Measurements from ENCODE around the gene ANXA2R. TPM values are rescaled to one million over a fixed set of nuclear protein-coding genes. Genes with fewer than 3 reads are reported as not detected.

Gene ANXA2R
- total and polyA plus RNA-seq, 9 of the 15 experiments (the other 6 are each of a cell fraction or from before 2014, with no cell fraction given): 2.1 to 4.8 (median 3.4) TPM

GRCh38 chr5:43037636-43038495 lies 2.3 kb downstream of the ANXA2R start (continued):
- TF ChIP-seq SFPQ (IDR thresholded peaks at IDR 0.05; ENCODE audit: low read depth, low read length): no peak
- peak; percentile 2; the same call in 1 of the 2 replicates for TF ChIP-seq TEAD4 (IDR thresholded peaks at IDR 0.05; ENCODE audit: low read length)
- TF ChIP-seq TEAD4 (CRISPR knock-in tag; IDR thresholded peaks at IDR 0.05; ENCODE audit: borderline replicate concordance): no peak
- TF ChIP-seq ZNF175 (CRISPR knock-in tag; IDR thresholded peaks at IDR 0.05; ENCODE audit: low read depth): peak; percentile 33; the same call in 1 of the 2 replicates
- peak in 1 of 2 experiments; percentile 33; a peak in 1 of 4 replicates for TF ChIP-seq ZNF639 (CRISPR knock-in tag; conservative IDR thresholded peaks at IDR 0.05 in 1 of 2, IDR thresholded peaks at IDR 0.05 in 1 of 2)
- peak; percentile 67 for TF ChIP-seq ZNF766 (CRISPR knock-in tag; conservative IDR thresholded peaks at IDR 0.05)
- TF ChIP-seq TRIM28 (IDR thresholded peaks at IDR 0.05): no peak
- TF ChIP-seq SRF (CRISPR knock-in tag; IDR thresholded peaks at IDR 0.05): peak in 1 of 2 experiments; percentile 92; a peak in 2 of 4 replicates
- no peak for TF ChIP-seq ZNF212 (CRISPR knock-in tag; IDR thresholded peaks at IDR 0.05)
- no peak for TF ChIP-seq TRIM25 (IDR thresholded peaks at IDR 0.05; ENCODE audit: borderline replicate concordance)

Data from K562 (cell line).